Coronary artery (tissue), 2 donors: ENCODE data around the gene MET.

Source experiments
- DNase-seq: peaks from one replicate; pipeline ENCODE4 v3.0.0-alpha.2; 2017; ENCODE audit warnings: low spot score
- H3K27ac ChIP-seq, 2 donors: fragments of 200-600 bp; sonication (generic); one replicate each; pipeline ENCODE4 v1.5.1; 2016 to 2019
- H3K4me3 ChIP-seq: fragments of 200-600 bp; sonication (generic); 2 replicates; pipeline ENCODE4 v1.5.1; 2016; ENCODE audit warnings: mild to moderate bottlenecking, moderate library complexity
- CTCF ChIP-seq: fragments of 200-600 bp; sonication (generic); IDR thresholded peaks from one replicate; pipeline ENCODE4 v1.5.1; 2019; ENCODE audit warnings: antibody characterized with exemption

The MET gene

GRCh38 chr7:116698396-116698795 lies 26.4 kb downstream of the MET start:
- Histone ChIP-seq H3K4me3 (no peak overlapping the region), H3K27ac (no peak overlapping the region)
- TF ChIP-seq CTCF: no peak
- DNase-seq: no peak

GRCh38 chr7:116698930-116699721 lies 27.1 kb downstream of the MET start:
- TF ChIP-seq CTCF: no peak
- Histone ChIP-seq H3K4me3 (no peak overlapping the region), H3K27ac (no peak overlapping the region)
- DNase-seq: no peak

- H3K27ac ChIP-seq: no peak overlapping the region
- no peak for DNase-seq
- no peak for TF ChIP-seq CTCF
- no peak overlapping the region for H3K4me3 ChIP-seq
These were observed 27.7 kb downstream of the MET start for GRCh38 chr7:116699722-116700120.

- Histone ChIP-seq H3K27ac (no peak overlapping the region), H3K4me3 (no peak overlapping the region)
- no peak for DNase-seq
- no peak for TF ChIP-seq CTCF
These were observed 30.2 kb downstream of the MET start for GRCh38 chr7:116702046-116702785.

- TF ChIP-seq CTCF: no peak
- DNase-seq: no peak
- H3K27ac ChIP-seq: no peak overlapping the region
- H3K4me3 ChIP-seq: no peak overlapping the region
These were observed 32.7 kb downstream of the MET start for GRCh38 chr7:116704650-116705228.

GRCh38 chr7:116705419-116705818 lies 33.4 kb downstream of the MET start:
- Histone ChIP-seq H3K4me3 (no peak overlapping the region), H3K27ac (no peak overlapping the region)
- TF ChIP-seq CTCF: no peak
- DNase-seq: no peak
